ENCODE measurements around the gene XK.
A peak's percentile ranks its signal among the peaks of the same experiment; 100 is the strongest.

The XK gene

GRCh38 chrX:37679888-37680287, 5.7 kb upstream of the XK start:
- DNase-seq, result no peak

GRCh38 chrX:37684426-37684825, 1.2 kb upstream of the XK start:
- no peak for DNase-seq

- DNase-seq, result no peak
Measured at GRCh38 chrX:37684973-37685372, 618 bp upstream of the XK start.

GRCh38 chrX:37686369-37686995, 891 bp downstream of the XK start:
- DNase-seq, result no peak

- no peak for DNase-seq
Measured at GRCh38 chrX:37686996-37687395, 1.4 kb downstream of the XK start.

- DNase-seq, result no peak
Measured at GRCh38 chrX:37690119-37690518, 4.5 kb downstream of the XK start.

GRCh38 chrX:37692918-37693317, 7.3 kb downstream of the XK start:
- no peak for DNase-seq

- DNase-seq, result no peak
Measured at GRCh38 chrX:37697169-37697760, 11.7 kb downstream of the XK start.

GRCh38 chrX:37701588-37701987, 16.0 kb downstream of the XK start:
- no peak for DNase-seq

GRCh38 chrX:37711991-37712390, 26.4 kb downstream of the XK start:
- DNase-seq, result no peak

GRCh38 chrX:37712458-37712857, 26.9 kb downstream of the XK start:
- no peak for DNase-seq

GRCh38 chrX:37714479-37714878, 28.9 kb downstream of the XK start:
- DNase-seq, result no peak

- DNase-seq, result no peak
Measured at GRCh38 chrX:37716602-37717001, 31.0 kb downstream of the XK start.

- DNase-seq, result no peak
Measured at GRCh38 chrX:37717708-37718107, 32.1 kb downstream of the XK start.

GRCh38 chrX:37722595-37722994, 37.0 kb downstream of the XK start:
- DNase-seq, result no peak

GRCh38 chrX:37726346-37726745, 40.8 kb downstream of the XK start:
- no peak for DNase-seq

GRCh38 chrX:37745354-37745753, 59.8 kb downstream of the XK start:
- peak; percentile 83 for DNase-seq

GRCh38 chrX:37745835-37746217, 60.2 kb downstream of the XK start:
- DNase-seq, result no peak

GRCh38 chrX:37746218-37746941, 60.8 kb downstream of the XK start:
- no peak for DNase-seq

- DNase-seq, result no peak
Measured at GRCh38 chrX:37746951-37747350, 61.4 kb downstream of the XK start.

GRCh38 chrX:37752281-37752680, 66.7 kb downstream of the XK start:
- DNase-seq, result no peak

- no peak for DNase-seq
Measured at GRCh38 chrX:37752936-37753335, 67.3 kb downstream of the XK start.

GRCh38 chrX:37753384-37753783, 67.8 kb downstream of the XK start:
- DNase-seq, result no peak

GRCh38 chrX:37754516-37754915, 68.9 kb downstream of the XK start:
- no peak for DNase-seq

GRCh38 chrX:37755025-37755424, 69.4 kb downstream of the XK start:
- DNase-seq, result peak; percentile 10
